Stimulated activated CD4-positive, alpha-beta T cell treated with anti-CD3 and anti-CD28 coated beads, Interleukin-4, amount 100 ng/mL, for 4 hours (primary cell): ENCODE measurements around the gene C1orf21.

Experiments used
- DNase-seq, 2 experiments: peaks; one replicate each; pipeline ENCODE4 v3.0.0-alpha.2; 2020

C1orf21 gene

DNA sequence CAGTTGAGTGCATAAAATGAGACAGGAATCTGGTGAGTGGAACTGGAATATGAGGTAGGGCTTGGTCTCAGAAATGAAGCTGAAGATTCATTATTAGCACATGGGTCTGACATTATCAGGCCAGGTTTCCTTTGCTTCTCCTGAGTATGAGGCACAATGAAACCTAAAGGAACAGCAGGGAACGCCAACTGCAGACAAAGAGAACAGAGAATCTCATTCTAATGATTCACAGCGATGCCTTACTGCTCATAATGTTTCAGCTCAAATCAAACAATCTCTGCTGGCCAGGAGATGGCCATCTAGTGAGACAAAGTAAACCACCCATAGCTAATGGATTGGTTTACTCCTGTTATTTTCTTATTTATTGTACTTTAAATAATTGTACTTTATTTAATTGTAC, 133.5 kb downstream of the C1orf21 start:
- no peak for DNase-seq

DNA sequence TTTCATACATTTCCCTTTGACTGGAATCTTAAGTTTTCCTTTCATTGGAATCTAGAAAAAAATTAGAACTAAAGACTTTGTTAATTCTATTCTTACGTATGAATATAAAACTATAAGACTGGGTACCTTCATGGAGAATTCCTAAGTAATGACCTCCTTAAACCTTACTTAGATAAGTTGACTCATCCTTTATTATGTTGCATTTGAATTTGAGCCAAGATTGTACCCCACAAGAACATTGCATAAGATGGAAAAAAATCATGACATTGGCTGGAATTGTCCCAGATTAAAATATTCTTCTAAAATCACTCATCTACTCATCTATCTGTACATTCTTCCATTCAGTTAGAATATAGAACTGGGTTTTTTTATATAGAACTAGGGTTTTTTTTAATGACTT, 137.4 kb downstream of the C1orf21 start:
- DNase-seq: no peak

DNA sequence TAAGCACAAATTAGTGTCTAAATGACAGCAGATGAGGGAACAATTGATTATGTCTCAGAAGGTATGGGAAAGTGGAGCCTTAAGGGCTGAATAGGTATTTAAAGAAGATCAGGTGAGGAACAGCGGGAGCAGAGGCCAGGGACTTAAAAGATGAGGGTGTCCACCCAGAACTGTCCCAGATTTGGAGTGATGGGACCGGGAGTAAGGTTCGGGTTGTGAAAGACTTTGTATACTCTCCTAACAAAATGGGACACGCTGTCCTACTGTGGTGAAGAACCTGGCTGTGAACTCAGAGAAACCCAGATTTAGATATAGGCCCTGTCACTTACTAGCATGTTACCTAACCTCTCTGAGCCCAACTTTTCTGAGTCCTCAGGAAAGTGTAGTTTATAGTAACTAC, 140.6 kb downstream of the C1orf21 start:
- no peak for DNase-seq

GRCh38 chr1:184530226-184530625, 143.4 kb downstream of the C1orf21 start:
- DNase-seq: no peak

DNA sequence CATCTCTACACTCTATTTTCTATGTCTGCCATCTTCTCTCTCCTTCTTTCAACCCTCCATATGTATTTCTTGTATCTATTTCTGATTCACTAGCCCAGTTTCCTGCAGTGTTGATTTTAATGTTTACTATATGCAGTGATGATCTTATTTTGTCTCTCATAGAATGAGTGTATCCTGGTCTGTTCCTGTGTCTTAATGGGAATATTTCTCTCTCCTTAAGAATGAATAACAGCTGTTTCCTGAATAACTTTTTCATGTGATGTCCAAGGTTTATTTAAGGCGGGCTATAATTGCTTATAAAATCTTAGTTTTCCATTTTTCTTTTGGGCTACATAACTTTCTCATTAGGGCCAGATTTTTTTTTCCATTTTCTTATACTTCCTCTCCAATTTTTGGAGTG, 144.5 kb downstream of the C1orf21 start:
- DNase-seq: no peak

- DNase-seq: no peak
Observed at GRCh38 chr1:184532199-184532598, 145.4 kb downstream of the C1orf21 start.

GRCh38 chr1:184533049-184533448, 146.2 kb downstream of the C1orf21 start:
- DNase-seq: no peak

DNA sequence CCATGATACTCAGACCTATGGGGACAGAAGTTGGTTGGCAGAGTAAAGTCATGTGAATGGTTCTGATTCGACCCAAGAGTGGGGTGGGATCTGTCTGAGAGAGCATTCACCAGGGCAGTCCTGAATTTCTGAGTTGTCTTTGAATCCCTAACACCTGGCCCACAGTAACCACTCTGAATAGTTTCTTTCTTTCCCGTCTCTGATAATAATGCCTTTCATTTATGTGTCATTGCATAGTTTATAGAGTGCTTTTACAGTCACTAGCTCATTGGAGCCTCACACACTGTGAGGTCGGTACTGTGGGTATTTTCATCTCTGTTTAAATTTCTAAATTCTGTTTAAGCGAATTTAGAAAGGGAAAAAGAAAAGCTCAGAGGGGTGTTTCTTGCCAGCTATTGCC, 147.1 kb downstream of the C1orf21 start:
- no peak for DNase-seq

DNA sequence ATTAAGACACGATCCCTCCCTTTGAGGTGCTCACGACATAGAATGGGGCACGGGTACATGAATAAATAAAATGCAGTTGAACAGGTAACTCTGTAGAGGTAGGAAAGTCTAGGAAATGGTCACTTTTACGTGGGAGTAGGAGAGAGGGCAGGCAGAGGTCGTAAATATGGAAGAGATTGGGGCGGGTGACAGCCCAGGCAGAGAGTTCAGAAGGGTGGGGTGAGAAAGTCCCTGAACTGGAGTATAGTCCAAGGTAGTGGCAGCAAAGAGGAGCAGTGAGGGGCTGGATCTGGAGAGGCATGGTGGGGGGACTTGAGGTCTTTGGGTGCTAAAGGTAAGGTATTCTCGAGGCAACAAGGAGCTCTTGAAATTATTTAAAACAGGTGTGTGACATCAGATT, 147.9 kb downstream of the C1orf21 start:
- DNase-seq: no peak

DNA sequence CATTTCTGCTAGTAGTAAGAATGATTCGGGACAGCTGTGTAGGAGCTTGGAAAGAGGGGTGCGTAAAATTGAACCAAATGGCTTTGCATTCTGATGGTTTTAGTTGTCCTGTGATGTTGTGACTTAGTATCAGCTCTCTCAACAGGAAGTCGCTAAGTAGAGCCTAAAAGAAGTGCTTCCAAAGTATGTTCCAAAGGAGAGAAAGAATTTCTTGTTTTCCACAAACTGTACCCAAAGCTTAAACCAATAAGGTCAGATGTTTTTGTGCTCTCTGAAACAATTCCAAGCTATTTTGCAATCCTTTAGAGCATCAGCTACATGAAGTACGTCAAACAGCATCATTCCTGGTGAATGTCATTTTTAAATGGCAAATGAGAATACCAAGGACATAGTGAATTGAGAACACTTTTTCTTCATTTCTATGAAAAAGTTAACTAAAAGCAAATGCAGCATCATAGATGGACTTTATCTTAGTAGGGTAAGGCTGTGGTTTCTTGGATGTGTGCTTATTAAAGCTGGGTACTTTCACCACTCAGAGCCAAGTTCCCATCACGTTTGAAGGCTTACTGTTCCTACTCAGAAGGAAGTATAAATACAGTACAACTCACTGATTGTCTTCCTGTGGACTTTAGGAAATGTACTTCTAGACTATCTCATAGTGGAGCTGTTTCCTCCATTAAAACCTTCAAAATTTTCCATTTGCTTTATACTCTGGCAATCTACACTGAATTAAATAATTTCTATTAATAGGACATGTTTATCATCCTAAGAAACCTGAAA, 148.6 kb downstream of the C1orf21 start:
- no peak for DNase-seq

GRCh38 chr1:184536246-184536985, 149.6 kb downstream of the C1orf21 start:
- DNase-seq: no peak

DNA sequence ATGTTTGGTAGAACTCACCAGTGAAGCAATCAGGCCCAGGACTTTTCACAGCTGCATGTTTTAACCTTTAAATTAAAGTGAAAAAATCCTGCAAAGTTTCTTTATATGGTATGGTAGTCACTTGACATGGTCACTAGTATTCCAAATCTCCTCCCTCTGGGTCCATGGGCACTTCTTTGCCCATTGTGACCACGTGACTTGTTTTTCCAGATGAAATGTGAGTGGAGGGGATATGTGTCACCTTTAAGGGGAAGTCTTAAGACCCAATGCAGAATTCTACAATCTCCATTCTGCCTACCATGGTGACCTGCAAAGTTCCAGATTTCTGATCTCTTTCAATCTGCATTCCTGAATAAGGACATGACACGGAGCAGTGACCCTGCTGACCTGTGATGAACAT, 152.8 kb downstream of the C1orf21 start:
- DNase-seq: no peak

DNA sequence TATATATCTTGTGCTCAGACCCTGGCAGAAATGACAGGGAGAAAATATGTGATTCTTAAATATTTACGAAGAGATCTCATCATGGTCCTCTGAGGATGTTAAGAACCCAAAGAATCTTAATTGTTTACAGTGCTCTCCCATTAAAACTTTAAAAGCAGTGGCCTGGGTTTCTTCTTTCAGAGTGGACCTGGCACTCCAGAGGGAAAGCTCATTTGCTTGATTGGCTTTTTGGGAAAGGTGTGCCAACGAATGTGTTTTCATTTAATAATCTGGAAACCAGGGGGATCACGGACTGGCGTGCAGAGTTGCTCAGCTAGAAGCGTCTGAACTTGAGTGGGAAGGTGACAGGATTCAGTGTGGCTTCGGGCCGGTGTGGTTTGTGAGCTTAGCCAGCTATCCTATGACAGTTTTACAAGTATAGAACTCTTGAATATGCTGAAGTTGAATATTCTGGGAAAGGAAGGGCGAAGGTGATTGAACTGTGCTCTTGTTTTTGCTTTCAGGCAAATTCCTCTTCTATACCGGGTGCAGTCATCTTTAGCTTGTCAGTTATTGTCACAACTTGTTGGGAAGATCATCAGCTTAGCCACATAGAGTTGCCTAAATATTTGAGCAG, 154.8 kb downstream of the C1orf21 start:
- no peak for DNase-seq

- DNase-seq: no peak
Observed at GRCh38 chr1:184542291-184542690, 155.5 kb downstream of the C1orf21 start.

GRCh38 chr1:184545601-184546000, 158.8 kb downstream of the C1orf21 start:
- DNase-seq: no peak

GRCh38 chr1:184552446-184552845, 165.6 kb downstream of the C1orf21 start:
- DNase-seq: no peak

- no peak for DNase-seq
Observed at GRCh38 chr1:184553845-184554244, 167.0 kb downstream of the C1orf21 start.

- no peak for DNase-seq
Observed at GRCh38 chr1:184555665-184556641, 169.1 kb downstream of the C1orf21 start.

DNA sequence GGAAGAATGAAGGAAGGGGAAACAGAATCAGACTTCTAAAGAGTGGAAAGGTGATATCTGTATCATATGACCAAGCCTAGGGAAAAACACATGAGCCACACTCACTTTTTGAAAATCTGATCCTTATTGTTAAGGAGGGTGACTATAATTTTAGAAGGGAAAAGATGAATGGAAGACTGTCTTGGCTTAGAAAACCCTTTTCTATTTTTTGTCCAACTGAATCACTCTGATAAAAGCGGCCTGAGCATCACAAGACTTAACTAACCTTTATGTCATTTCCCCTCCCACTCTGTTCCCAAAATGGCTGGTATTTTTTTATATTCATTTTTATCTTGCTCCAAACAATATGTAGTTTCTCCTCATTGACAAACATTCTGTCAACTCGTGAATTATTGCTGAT, 169.8 kb downstream of the C1orf21 start:
- no peak for DNase-seq

DNA sequence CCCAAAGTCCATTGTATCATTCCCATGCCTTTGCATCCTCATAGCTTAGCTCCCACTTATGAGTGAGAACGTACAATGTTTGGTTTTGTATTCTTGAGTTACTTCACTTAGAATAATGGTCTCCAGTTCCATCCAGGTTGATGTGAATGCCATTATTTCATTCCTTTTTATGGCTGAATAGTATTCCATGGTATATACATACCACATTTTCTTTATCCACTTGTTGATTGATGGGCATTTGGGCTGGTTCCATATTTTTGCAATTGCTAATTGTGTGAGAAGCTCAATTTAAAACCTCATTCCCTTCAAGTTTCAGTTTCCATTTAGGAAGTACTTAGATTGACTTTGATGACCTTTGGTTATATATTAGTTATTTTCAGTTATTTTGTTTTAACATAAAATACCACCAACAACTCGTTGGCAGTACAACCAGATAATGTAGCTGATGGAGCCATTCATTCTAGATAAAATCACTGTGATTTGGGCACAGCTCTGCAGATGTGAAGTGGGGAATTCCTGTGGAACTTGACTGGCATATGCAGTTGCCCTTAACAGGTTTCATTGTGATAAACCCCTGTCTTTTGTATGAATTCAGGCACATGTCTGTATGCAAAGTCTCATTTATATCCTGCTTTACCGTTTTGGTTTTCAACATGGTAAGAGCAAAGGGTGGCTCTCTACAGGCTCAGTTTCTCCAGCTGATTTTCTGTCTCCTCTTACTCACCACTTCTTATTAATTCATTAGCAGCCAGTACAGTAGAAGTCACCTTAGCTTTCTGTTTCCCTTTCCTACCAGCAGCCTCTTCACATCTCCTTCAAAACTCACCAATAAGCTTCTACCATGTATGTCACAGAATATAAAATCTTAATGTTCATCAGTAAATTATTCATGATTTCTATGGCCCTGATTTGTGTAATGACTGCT, 170.9 kb downstream of the C1orf21 start:
- no peak for DNase-seq

DNA sequence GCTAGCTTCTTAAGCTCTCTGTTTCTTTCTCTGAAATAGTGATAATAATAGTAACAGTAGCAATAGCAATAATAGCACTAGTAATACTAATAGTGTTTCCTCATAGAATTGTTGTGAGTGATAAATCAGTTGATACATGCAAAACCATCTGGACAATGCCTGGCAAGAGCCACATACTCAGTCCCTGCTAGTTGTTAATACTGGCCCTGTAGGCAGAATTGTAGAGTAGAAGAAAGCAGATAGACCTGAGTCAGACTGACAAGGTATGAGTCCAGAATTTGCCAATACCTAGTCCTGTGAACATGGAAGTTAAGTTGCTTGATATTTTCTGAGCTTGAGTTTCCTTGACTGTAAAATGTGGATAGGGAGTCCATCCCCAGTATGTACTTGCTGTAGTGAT, 171.9 kb downstream of the C1orf21 start:
- no peak for DNase-seq
